HCT116 (cell line): ENCODE measurements around the gene LPCAT2. TPM values are rescaled to one million over a fixed set of nuclear protein-coding genes. Genes with fewer than 3 reads are reported as not detected.

ENCODE experiments used
- ATAC-seq: fragments of 200-7000 bp; cut with Tn5 transposase; 2 replicates; pipeline ENCODE4 v1.9.1; 2020; ENCODE audit warnings: mild to moderate bottlenecking, moderate library complexity
- BruUV-seq: library from RNA; stranded (reverse); fragments of 400-500 nt; replicated peaks from 2 replicates; lab custom pipeline; 2021; lab: Mats Ljungman, UMichigan
- CTCF ChIA-PET: fragments of 300-600 bp; sonication (Branson Sonifier 250); formaldehyde crosslinking; loops from one replicate; lab custom pipeline; 2021; ENCODE audit warnings: antibody characterized with exemption; lab: Charles Lee
- POLR2A ChIA-PET: fragments of 300-600, 350-600 bp; sonication (Branson Sonifier 250); formaldehyde crosslinking; loops from one replicate; lab custom pipeline; 2021; ENCODE audit warnings: antibody characterized with exemption; lab: Charles Lee
- RAD21 ChIA-PET, 2 experiments: fragments of 300-600 bp; sonication (Branson Sonifier 250); formaldehyde crosslinking; loops; one replicate each; lab custom pipeline; 2023; ENCODE audit warnings: low total read pairs in 2 of 2; ENCODE audit not compliant: uncharacterized antibody in 2 of 2, unreplicated experiment in 2 of 2, low non-redundant PET in 1 of 2; lab: Charles Lee
- DNase-seq: peaks from one replicate; pipeline ENCODE4 v3.0.0-alpha.2; 2010; ENCODE audit warnings: low read depth, low spot score
- H2AFZ ChIP-seq: fragments of 200-600 bp; shearing (Covaris generic), sonication (generic); 2 replicates; pipeline ENCODE4 v1.6.1; 2017; ENCODE audit warnings: low read depth, mixed run types, mixed read lengths, antibody characterized with exemption, low read length; ENCODE audit not compliant: poor library complexity, severe bottlenecking
- H3K27ac ChIP-seq: 2 replicates; pipeline ENCODE4 v1.5.1; 2012; ENCODE audit warnings: low read depth, low read length
- H3K27me3 ChIP-seq: fragments of 200-600 bp; sonication (generic); 2 replicates; pipeline ENCODE4 v1.6.1; 2016; ENCODE audit warnings: mixed run types, low read length, mixed read lengths; ENCODE audit not compliant: insufficient read depth
- H3K36me3 ChIP-seq, 2 experiments: fragments of 200-500 bp in 1 of 2; fragments of 200-600 bp in 1 of 2; sonication (Bioruptor generic) in 1 of 2; sonication (generic) in 1 of 2; 2 replicates each; pipeline versions ENCODE4 v1.5.1 to v1.6.1; 2014 to 2016; ENCODE audit warnings: low read length in 2 of 2, inconsistent platforms in 1 of 2, mixed read lengths in 1 of 2, mixed run types in 1 of 2; ENCODE audit not compliant: insufficient read depth in 2 of 2, control insufficient read depth in 1 of 2
- H3K4me1 ChIP-seq, 2 experiments: fragments of 200-600 bp in 1 of 2; sonication (generic) in 1 of 2; 2 replicates each; pipeline versions ENCODE4 v1.5.1 to v1.6.1; 2012 to 2017; ENCODE audit warnings: low read length in 2 of 2, inconsistent platforms in 1 of 2, mild to moderate bottlenecking in 1 of 2, mixed read lengths in 1 of 2, mixed run types in 1 of 2, moderate library complexity in 1 of 2; ENCODE audit not compliant: insufficient read depth in 2 of 2, control insufficient read depth in 1 of 2
- H3K4me2 ChIP-seq: fragments of 200-600 bp; sonication (generic); 2 replicates; pipeline ENCODE4 v1.6.1; 2017; ENCODE audit warnings: mixed run types, low read length, mixed read lengths
- H3K4me3 ChIP-seq, 2 experiments: fragments of 200-600 bp in 1 of 2; sonication (generic) in 1 of 2; replicated peaks in 1 of 2; 2 replicates each; pipeline ENCODE4 v1.5.1; 2011 to 2016; ENCODE audit warnings: low read length in 2 of 2, control low read depth in 1 of 2, low read depth in 1 of 2, mild to moderate bottlenecking in 1 of 2, mixed read lengths in 1 of 2, mixed run types in 1 of 2
- H3K79me2 ChIP-seq: fragments of 200-600 bp; sonication (generic); 2 replicates; pipeline ENCODE4 v1.6.1; 2017; ENCODE audit warnings: mild to moderate bottlenecking, mixed run types, low read length, moderate library complexity, mixed read lengths; ENCODE audit not compliant: insufficient read depth
- H3K9ac ChIP-seq: fragments of 200-600 bp; sonication (generic); 2 replicates; pipeline ENCODE4 v1.6.1; 2016; ENCODE audit warnings: low read length, mixed read lengths
- H3K9me2 ChIP-seq: fragments of 200-600 bp; sonication (generic), shearing (Covaris generic); 2 replicates; pipeline ENCODE4 v1.6.1; 2017; ENCODE audit warnings: mixed run types, mild to moderate bottlenecking, moderate library complexity; ENCODE audit not compliant: insufficient read depth
- H3K9me3 ChIP-seq, 2 experiments: fragments of 200-500 bp in 1 of 2; fragments of 200-600 bp in 1 of 2; sonication (Bioruptor generic) in 1 of 2; sonication (generic) in 1 of 2; 2 replicates each; pipeline ENCODE4 v1.6.1; 2014 to 2017; ENCODE audit warnings: low read length in 2 of 2, mixed read lengths in 2 of 2, inconsistent platforms in 1 of 2, low read depth in 1 of 2, mild to moderate bottlenecking in 1 of 2, mixed run types in 1 of 2, moderate library complexity in 1 of 2; ENCODE audit not compliant: control insufficient read depth in 1 of 2, insufficient read depth in 1 of 2
- H4K20me1 ChIP-seq: fragments of 200-600 bp; sonication (generic), shearing (Covaris generic); 2 replicates; pipeline ENCODE4 v1.6.1; 2017; ENCODE audit warnings: mixed run types, mild to moderate bottlenecking, moderate library complexity; ENCODE audit not compliant: insufficient read depth
- CEBPB ChIP-seq: IDR thresholded peaks from 2 replicates; pipeline ENCODE4 v1.6.1; 2012; ENCODE audit warnings: low read depth
- EGR1 ChIP-seq: IDR thresholded peaks from 2 replicates; pipeline ENCODE4 v1.6.1; 2012; ENCODE audit warnings: low read depth
- EZH2 ChIP-seq: fragments of 200-600 bp; sonication (generic); IDR thresholded peaks from 2 replicates; pipeline ENCODE4 v1.6.1; 2017; ENCODE audit warnings: antibody characterized with exemption, mixed run types
- EZH2phosphoT487 ChIP-seq: fragments of 200-600 bp; IDR thresholded peaks from 2 replicates; pipeline ENCODE4 v1.6.1; 2018; ENCODE audit warnings: antibody characterized with exemption, borderline replicate concordance
- POLR2AphosphoS5 ChIP-seq: IDR thresholded peaks from 2 replicates; pipeline ENCODE4 v1.6.1; 2011; ENCODE audit warnings: mild to moderate bottlenecking, low read depth, low read length, moderate library complexity
- RAD21 ChIP-seq: IDR thresholded peaks from 2 replicates; pipeline ENCODE4 v1.6.1; 2012; ENCODE audit warnings: low read depth, mild to moderate bottlenecking
- REST ChIP-seq: IDR thresholded peaks from 2 replicates; pipeline ENCODE4 v1.6.1; 2012; ENCODE audit warnings: low read depth
- TCF7L2 ChIP-seq: IDR thresholded peaks from 2 replicates; pipeline ENCODE4 v1.7.0; 2011; ENCODE audit warnings: borderline replicate concordance, inconsistent platforms; ENCODE audit not compliant: insufficient read depth, insufficient read length; ENCODE audit errors: extremely low read depth
- YY1 ChIP-seq: IDR thresholded peaks from 2 replicates; pipeline ENCODE4 v1.6.1; 2011; ENCODE audit warnings: low read length, low read depth, moderate library complexity, mild to moderate bottlenecking; ENCODE audit not compliant: insufficient replicate concordance; ENCODE audit errors: extremely low read depth
- intact Hi-C: fragments of 100-400 bp; cut with micrococcal nuclease; formaldehyde crosslinking; loops from 2 replicates; pipeline ENCODE4 v1.10.0; 2022
- total RNA-seq: library from RNA; stranded (reverse); gene quantifications from one replicate; pipeline ENCODE4 v1.2.1, GENCODE V29; 2021; ENCODE audit not compliant: unreplicated experiment

LPCAT2 gene
- total RNA-seq, 1 experiment from 2014 or later: 13.1 TPM

- TF ChIP-seq POLR2AphosphoS5: no peak
- TF ChIP-seq, all 23 proteins: peak for 0
Observed at GRCh38 chr16:55630774-55631173, 121.9 kb downstream of the LPCAT2 start (continued).

GRCh38 chr16:55632259-55632658 lies 123.4 kb downstream of the LPCAT2 start:
- no peaks in the 10 kb centered on the region for H3K36me3 ChIP-seq
- H3K9me3 ChIP-seq: no peaks in the 10 kb centered on the region
- H3K27me3 ChIP-seq: peaks cover 14% of the 10 kb centered on the region
- ChIA-PET CTCF (no interaction called here), POLR2A (no interaction called here), RAD21 (no interaction called here)
- H3K9me2 ChIP-seq: no peaks in the 10 kb centered on the region
- H3K79me2 ChIP-seq: no peaks in the 10 kb centered on the region
- H3K9ac ChIP-seq: no peak overlapping the region
- DNase-seq (no peak), ATAC-seq (no peak)
- no peaks in the 10 kb centered on the region for H3K4me1 ChIP-seq
- no peak for TF ChIP-seq EZH2phosphoT487
- no peak for TF ChIP-seq YY1
- no peak for TF ChIP-seq RAD21
- TF ChIP-seq EGR1: no peak
- no peak for TF ChIP-seq EZH2
- no peak for TF ChIP-seq CEBPB
- TF ChIP-seq TCF7L2: no peak
- TF ChIP-seq REST: no peak
- no TSS peak for BruUV-seq
- intact Hi-C loops: no loop called here
- H2AFZ ChIP-seq: no peak overlapping the region
- no peaks in the 10 kb centered on the region for H4K20me1 ChIP-seq
- H3K27ac ChIP-seq: no peak overlapping the region
- no peak overlapping the region for H3K4me2 ChIP-seq
- H3K4me3 ChIP-seq: no peak overlapping the region
